ENCODE results near the gene SLX4IP. TPM values are rescaled to one million over a fixed set of nuclear protein-coding genes. Genes with fewer than 3 reads are reported as not detected.

The SLX4IP gene
- total and polyA plus RNA-seq, 2 donors (not counting 1 experiment from before 2014, with no cell fraction given): 1.9 to 8.1 TPM

DNA sequence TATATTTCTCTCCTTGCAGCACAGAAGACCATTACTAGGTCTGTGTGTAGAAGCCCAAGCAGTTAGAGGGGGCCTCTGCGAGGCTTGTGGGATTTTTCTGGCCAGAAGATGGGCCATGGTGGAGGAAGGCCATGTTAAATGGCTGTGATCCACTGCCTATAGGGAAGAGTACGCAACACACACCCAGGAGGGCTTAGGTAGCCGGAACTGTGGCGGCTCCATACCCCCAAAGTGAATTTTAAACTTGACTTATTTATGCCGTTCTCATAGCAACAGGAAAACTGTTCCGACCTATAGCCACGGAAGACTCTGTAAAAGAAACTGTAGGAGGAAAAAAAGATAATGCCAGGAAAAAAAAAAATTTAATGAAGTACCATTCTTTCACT is 69.5 kb downstream of the SLX4IP start:
- H3K4me3 ChIP-seq (replicated peaks in 1 of 4; ENCODE audit: control extremely low read depth in 1 of 4, insufficient read depth in 1 of 4, low read depth in 3 of 4, low read length in 4 of 4): no peak overlapping the region
- H3K27ac ChIP-seq (ENCODE audit: insufficient read depth, low read length): no peak overlapping the region
- H4K20me1 ChIP-seq (ENCODE audit: control insufficient read depth, extremely low read depth, insufficient read depth, low read length): no peaks in the 10 kb centered on the region
- H3K27me3 ChIP-seq (ENCODE audit: control insufficient read depth, insufficient read depth, low read length): no peaks in the 10 kb centered on the region
- H3K79me2 ChIP-seq (ENCODE audit: control insufficient read depth, insufficient read depth, low read length): no peaks in the 10 kb centered on the region
- no peaks in the 10 kb centered on the region for H3K9me3 ChIP-seq (ENCODE audit: control insufficient read depth, insufficient read depth, low read depth, low read length)
- TF ChIP-seq, protein P1, sequence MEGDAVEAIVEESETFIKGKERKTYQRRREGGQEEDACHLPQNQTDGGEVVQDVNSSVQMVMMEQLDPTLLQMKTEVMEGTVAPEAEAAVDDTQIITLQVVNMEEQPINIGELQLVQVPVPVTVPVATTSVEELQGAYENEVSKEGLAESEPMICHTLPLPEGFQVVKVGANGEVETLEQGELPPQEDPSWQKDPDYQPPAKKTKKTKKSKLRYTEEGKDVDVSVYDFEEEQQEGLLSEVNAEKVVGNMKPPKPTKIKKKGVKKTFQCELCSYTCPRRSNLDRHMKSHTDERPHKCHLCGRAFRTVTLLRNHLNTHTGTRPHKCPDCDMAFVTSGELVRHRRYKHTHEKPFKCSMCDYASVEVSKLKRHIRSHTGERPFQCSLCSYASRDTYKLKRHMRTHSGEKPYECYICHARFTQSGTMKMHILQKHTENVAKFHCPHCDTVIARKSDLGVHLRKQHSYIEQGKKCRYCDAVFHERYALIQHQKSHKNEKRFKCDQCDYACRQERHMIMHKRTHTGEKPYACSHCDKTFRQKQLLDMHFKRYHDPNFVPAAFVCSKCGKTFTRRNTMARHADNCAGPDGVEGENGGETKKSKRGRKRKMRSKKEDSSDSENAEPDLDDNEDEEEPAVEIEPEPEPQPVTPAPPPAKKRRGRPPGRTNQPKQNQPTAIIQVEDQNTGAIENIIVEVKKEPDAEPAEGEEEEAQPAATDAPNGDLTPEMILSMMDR (conservative IDR thresholded peaks at IDR 0.05 in 1 of 2, IDR thresholded peaks at IDR 0.05 in 1 of 2; ENCODE audit: low read depth in 1 of 2, low read length in 2 of 2): no peak
- TF ChIP-seq EZH2 (IDR thresholded peaks at IDR 0.05; ENCODE audit: low read length, missing control alignments): no peak
- H3K9ac ChIP-seq (ENCODE audit: insufficient read depth, low read length): no peak overlapping the region
- H3K36me3 ChIP-seq (ENCODE audit: control insufficient read depth, insufficient read depth, low read length): no peaks in the 10 kb centered on the region
- peaks cover 8% of the 10 kb centered on the region for H3K4me1 ChIP-seq (ENCODE audit: control insufficient read depth, extremely low read depth, insufficient read depth, low read length)
- H2AFZ ChIP-seq (ENCODE audit: low read length): no peak overlapping the region
- H3K4me2 ChIP-seq (ENCODE audit: extremely low read depth, insufficient read depth, low read length): no peak overlapping the region
- no peak for DNase-seq (ENCODE audit: low read depth in 2 of 2)

- H3K36me3 ChIP-seq (ENCODE audit: control insufficient read depth, insufficient read depth, low read length): no peaks in the 10 kb centered on the region
- no peak overlapping the region for H3K4me3 ChIP-seq (replicated peaks in 1 of 4; ENCODE audit: control extremely low read depth in 1 of 4, insufficient read depth in 1 of 4, low read depth in 3 of 4, low read length in 4 of 4)
- TF ChIP-seq EZH2 (IDR thresholded peaks at IDR 0.05; ENCODE audit: low read length, missing control alignments): no peak
- TF ChIP-seq, protein P1 (conservative IDR thresholded peaks at IDR 0.05 in 1 of 2, IDR thresholded peaks at IDR 0.05 in 1 of 2; ENCODE audit: low read depth in 1 of 2, low read length in 2 of 2): no peak
- no peak overlapping the region for H3K4me2 ChIP-seq (ENCODE audit: extremely low read depth, insufficient read depth, low read length)
- no peaks in the 10 kb centered on the region for H3K9me3 ChIP-seq (ENCODE audit: control insufficient read depth, insufficient read depth, low read depth, low read length)
- no peak overlapping the region for H2AFZ ChIP-seq (ENCODE audit: low read length)
- H3K27me3 ChIP-seq (ENCODE audit: control insufficient read depth, insufficient read depth, low read length): no peaks in the 10 kb centered on the region
- peak in 1 of 2 donors; percentile 81 for DNase-seq (ENCODE audit: low read depth in 2 of 2)
- H4K20me1 ChIP-seq (ENCODE audit: control insufficient read depth, extremely low read depth, insufficient read depth, low read length): no peaks in the 10 kb centered on the region
- H3K4me1 ChIP-seq (ENCODE audit: control insufficient read depth, extremely low read depth, insufficient read depth, low read length): peaks cover 8% of the 10 kb centered on the region
- no peak overlapping the region for H3K27ac ChIP-seq (ENCODE audit: insufficient read depth, low read length)
- no peaks in the 10 kb centered on the region for H3K79me2 ChIP-seq (ENCODE audit: control insufficient read depth, insufficient read depth, low read length)
- no peak overlapping the region for H3K9ac ChIP-seq (ENCODE audit: insufficient read depth, low read length)
Measured at GRCh38 chr20:10504994-10505730, 70.1 kb downstream of the SLX4IP start.

- H3K27me3 ChIP-seq (ENCODE audit: control insufficient read depth, insufficient read depth, low read length): no peaks in the 10 kb centered on the region
- H3K4me3 ChIP-seq (replicated peaks in 1 of 4; ENCODE audit: control extremely low read depth in 1 of 4, insufficient read depth in 1 of 4, low read depth in 3 of 4, low read length in 4 of 4): no peak overlapping the region
- H3K79me2 ChIP-seq (ENCODE audit: control insufficient read depth, insufficient read depth, low read length): no peaks in the 10 kb centered on the region
- H3K4me1 ChIP-seq (ENCODE audit: control insufficient read depth, extremely low read depth, insufficient read depth, low read length): peaks cover 10% of the 10 kb centered on the region
- no peak overlapping the region for H2AFZ ChIP-seq (ENCODE audit: low read length)
- H3K4me2 ChIP-seq (ENCODE audit: extremely low read depth, insufficient read depth, low read length): no peak overlapping the region
- no peaks in the 10 kb centered on the region for H4K20me1 ChIP-seq (ENCODE audit: control insufficient read depth, extremely low read depth, insufficient read depth, low read length)
- H3K9me3 ChIP-seq (ENCODE audit: control insufficient read depth, insufficient read depth, low read depth, low read length): no peaks in the 10 kb centered on the region
- H3K27ac ChIP-seq (ENCODE audit: insufficient read depth, low read length): no peak overlapping the region
- no peak overlapping the region for H3K9ac ChIP-seq (ENCODE audit: insufficient read depth, low read length)
- no peak for TF ChIP-seq EZH2 (IDR thresholded peaks at IDR 0.05; ENCODE audit: low read length, missing control alignments)
- TF ChIP-seq, protein P1 (conservative IDR thresholded peaks at IDR 0.05 in 1 of 2, IDR thresholded peaks at IDR 0.05 in 1 of 2; ENCODE audit: low read depth in 1 of 2, low read length in 2 of 2): no peak
- H3K36me3 ChIP-seq (ENCODE audit: control insufficient read depth, insufficient read depth, low read length): no peaks in the 10 kb centered on the region
- DNase-seq (ENCODE audit: low read depth in 2 of 2): peak in 1 of 2 donors; percentile 71
Measured at GRCh38 chr20:10505827-10506226, 70.7 kb downstream of the SLX4IP start.
